ENCODE measurements around the gene SOWAHA. TPM values are rescaled to one million over a fixed set of nuclear protein-coding genes. Genes with fewer than 3 reads are reported as not detected.

Gene SOWAHA
- total RNA-seq, 1 experiment from 2014 or later = not detected

DNA sequence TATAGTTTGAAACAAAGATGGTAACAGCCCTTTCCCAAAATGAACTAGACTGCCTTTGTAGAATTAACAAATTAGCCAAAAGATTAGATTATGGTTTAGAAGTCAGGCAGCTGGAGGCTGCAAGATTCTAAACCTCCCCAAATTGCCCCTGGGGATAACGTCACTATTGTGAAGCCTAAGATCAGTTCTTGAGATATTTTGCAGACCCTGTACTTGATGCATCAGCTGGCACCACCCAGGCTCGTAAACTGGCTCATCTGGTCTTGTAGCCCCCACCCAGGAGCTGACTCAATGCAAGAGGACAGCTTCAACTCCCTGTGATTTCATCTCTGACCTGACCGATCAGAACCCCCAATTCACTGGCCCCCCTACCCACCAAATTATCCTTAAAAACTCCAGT, 4.2 kb upstream of the SOWAHA start:
- no peak for DNase-seq
- Histone ChIP-seq H3K27me3 (ENCODE audit: insufficient read depth, low read depth) (no peaks in the 10 kb centered on the region), H3K27ac (no peak overlapping the region), H2AFZ (no peak overlapping the region), H3K36me3 (ENCODE audit: low read depth) (no peaks in the 10 kb centered on the region), H3K79me2 (ENCODE audit: low read depth) (no peaks in the 10 kb centered on the region), H3K4me1 (replicated peaks; ENCODE audit: insufficient read depth) (peaks cover 5% of the 10 kb centered on the region), H3K4me2 (no peak overlapping the region), H3K9me3 (ENCODE audit: insufficient read depth, low read depth) (no peaks in the 10 kb centered on the region), H3F3A (ENCODE audit: insufficient read depth, low read depth) (no peaks in the 10 kb centered on the region), H3K9me2 (ENCODE audit: insufficient read depth) (no peaks in the 10 kb centered on the region), H3K4me3 (no peak overlapping the region), H4K20me1 (ENCODE audit: insufficient read depth) (no peaks in the 10 kb centered on the region)
- no TSS peak for BruUV-seq (replicated peaks)
- POLR2A ChIA-PET (ENCODE audit: unreplicated experiment) = no interaction called here
- CTCF ChIA-PET = no interaction called here
- no peak for TF ChIP-seq EZH2 (IDR thresholded peaks at IDR 0.05; ENCODE audit: low read depth)
- TF ChIP-seq, protein P1, sequence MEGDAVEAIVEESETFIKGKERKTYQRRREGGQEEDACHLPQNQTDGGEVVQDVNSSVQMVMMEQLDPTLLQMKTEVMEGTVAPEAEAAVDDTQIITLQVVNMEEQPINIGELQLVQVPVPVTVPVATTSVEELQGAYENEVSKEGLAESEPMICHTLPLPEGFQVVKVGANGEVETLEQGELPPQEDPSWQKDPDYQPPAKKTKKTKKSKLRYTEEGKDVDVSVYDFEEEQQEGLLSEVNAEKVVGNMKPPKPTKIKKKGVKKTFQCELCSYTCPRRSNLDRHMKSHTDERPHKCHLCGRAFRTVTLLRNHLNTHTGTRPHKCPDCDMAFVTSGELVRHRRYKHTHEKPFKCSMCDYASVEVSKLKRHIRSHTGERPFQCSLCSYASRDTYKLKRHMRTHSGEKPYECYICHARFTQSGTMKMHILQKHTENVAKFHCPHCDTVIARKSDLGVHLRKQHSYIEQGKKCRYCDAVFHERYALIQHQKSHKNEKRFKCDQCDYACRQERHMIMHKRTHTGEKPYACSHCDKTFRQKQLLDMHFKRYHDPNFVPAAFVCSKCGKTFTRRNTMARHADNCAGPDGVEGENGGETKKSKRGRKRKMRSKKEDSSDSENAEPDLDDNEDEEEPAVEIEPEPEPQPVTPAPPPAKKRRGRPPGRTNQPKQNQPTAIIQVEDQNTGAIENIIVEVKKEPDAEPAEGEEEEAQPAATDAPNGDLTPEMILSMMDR (conservative IDR thresholded peaks at IDR 0.05) = no peak
- intact Hi-C loops (cut with micrococcal nuclease; ENCODE audit: unreplicated experiment) = no loop called here

DNA sequence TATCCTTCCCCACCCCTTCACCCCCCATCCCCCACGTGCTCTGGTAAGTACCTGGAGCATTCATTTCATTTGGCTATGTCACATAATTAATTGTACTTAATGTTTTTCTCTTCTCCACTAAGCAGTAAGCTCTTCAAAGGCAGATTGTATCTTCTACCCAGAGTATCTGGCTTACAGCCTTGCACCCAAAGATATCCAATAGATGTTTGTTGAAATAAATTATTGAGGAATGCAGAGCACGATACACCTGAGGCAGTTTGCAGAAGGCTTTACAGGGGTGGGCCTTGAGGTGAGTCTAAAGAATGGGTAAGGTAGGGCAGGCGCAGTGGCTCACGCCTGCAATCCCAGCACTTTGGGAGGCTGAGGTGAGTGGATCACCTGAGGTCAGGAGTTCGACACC, 2.5 kb upstream of the SOWAHA start:
- intact Hi-C loops (cut with micrococcal nuclease; ENCODE audit: unreplicated experiment) = no loop called here
- no peak for TF ChIP-seq EZH2 (IDR thresholded peaks at IDR 0.05; ENCODE audit: low read depth)
- TF ChIP-seq, protein P1 (conservative IDR thresholded peaks at IDR 0.05) = no peak
- no peaks in the 10 kb centered on the region for H3K36me3 ChIP-seq (ENCODE audit: low read depth)
- DNase-seq = no peak
- ChIA-PET CTCF (no interaction called here), POLR2A (ENCODE audit: unreplicated experiment) (no interaction called here)
- 0 out of 2 replicates have a peak, but pooled peaks cover 6% of the 10 kb centered on the region for H3F3A ChIP-seq (ENCODE audit: insufficient read depth, low read depth)
- H3K79me2 ChIP-seq (ENCODE audit: low read depth) = no peaks in the 10 kb centered on the region
- H2AFZ ChIP-seq = no peak overlapping the region
- H3K27ac ChIP-seq = no peak overlapping the region
- H4K20me1 ChIP-seq (ENCODE audit: insufficient read depth) = no peaks in the 10 kb centered on the region
- no TSS peak for BruUV-seq (replicated peaks)
- peaks cover 11% of the 10 kb centered on the region for H3K4me1 ChIP-seq (replicated peaks; ENCODE audit: insufficient read depth)
- H3K9me2 ChIP-seq (ENCODE audit: insufficient read depth) = no peaks in the 10 kb centered on the region
- H3K27me3 ChIP-seq (ENCODE audit: insufficient read depth, low read depth) = no peaks in the 10 kb centered on the region
- no peak overlapping the region for H3K4me3 ChIP-seq
- no peaks in the 10 kb centered on the region for H3K9me3 ChIP-seq (ENCODE audit: insufficient read depth, low read depth)
- H3K4me2 ChIP-seq = no peak overlapping the region

DNA sequence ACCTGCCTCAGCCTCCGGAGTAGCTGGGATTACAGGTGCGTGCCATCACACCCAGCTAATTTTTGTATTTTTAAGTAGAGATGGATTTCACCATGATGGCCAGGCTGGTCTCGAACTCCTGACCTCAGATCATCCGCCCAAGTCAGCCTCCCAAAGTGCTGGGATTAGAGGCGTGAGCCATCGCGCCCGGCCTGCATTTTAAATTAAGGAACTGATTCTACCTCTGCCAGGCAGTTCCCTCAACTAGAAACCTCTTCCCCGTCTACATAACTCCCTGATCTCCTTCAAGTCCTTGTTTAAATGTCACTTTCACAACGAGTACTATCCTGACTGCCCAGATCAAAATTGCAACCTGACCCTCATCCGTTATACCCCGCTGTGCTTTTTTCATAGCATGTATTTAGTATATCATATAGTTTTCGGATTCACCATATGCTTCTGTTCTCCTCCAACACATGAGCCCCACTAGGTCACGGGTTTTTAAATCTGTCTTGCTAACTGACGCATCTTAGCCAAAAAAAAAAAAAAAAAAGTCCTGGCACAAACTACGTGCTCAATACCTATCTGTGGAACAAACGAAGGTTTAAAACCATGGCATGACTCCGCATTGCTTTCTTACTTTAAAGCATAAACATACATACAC, 858 bp upstream of the SOWAHA start:
- no peaks in the 10 kb centered on the region for H3K27me3 ChIP-seq (ENCODE audit: insufficient read depth, low read depth)
- no peak for TF ChIP-seq EZH2 (IDR thresholded peaks at IDR 0.05; ENCODE audit: low read depth)
- TF ChIP-seq, protein P1 (conservative IDR thresholded peaks at IDR 0.05) = no peak
- H3K9me2 ChIP-seq (ENCODE audit: insufficient read depth) = no peaks in the 10 kb centered on the region
- H4K20me1 ChIP-seq (ENCODE audit: insufficient read depth) = no peaks in the 10 kb centered on the region
- no peaks in the 10 kb centered on the region for H3K9me3 ChIP-seq (ENCODE audit: insufficient read depth, low read depth)
- peak overlapping the region; percentile 84 for H3K4me2 ChIP-seq
- DNase-seq = no peak
- ChIA-PET CTCF (interaction anchor here (0.6 to 0.7 kb wide), 2 partner anchors 39 to 41 kb away, joined by 3 to 4 read pairs; no protein-coding TSS in a partner anchor), POLR2A (ENCODE audit: unreplicated experiment) (no interaction called here)
- H3K4me3 ChIP-seq = peak overlapping the region; percentile 52; the same call in 1 of the 2 replicates
- no TSS peak for BruUV-seq (replicated peaks)
- peaks cover 14% of the 10 kb centered on the region; the same call in 1 of the 2 replicates for H3F3A ChIP-seq (ENCODE audit: insufficient read depth, low read depth)
- peaks cover 21% of the 10 kb centered on the region for H3K4me1 ChIP-seq (replicated peaks; ENCODE audit: insufficient read depth)
- H2AFZ ChIP-seq = peak overlapping the region; percentile 65; the same call in 1 of the 2 replicates
- no peaks in the 10 kb centered on the region for H3K79me2 ChIP-seq (ENCODE audit: low read depth)
- intact Hi-C loops (cut with micrococcal nuclease; ENCODE audit: unreplicated experiment) = loop anchor here (2.0 kb wide), 1 partner anchor 427 kb away; no protein-coding TSS in a partner anchor
- H3K27ac ChIP-seq = no peak overlapping the region
- H3K36me3 ChIP-seq (ENCODE audit: low read depth) = no peaks in the 10 kb centered on the region

Data from PC-9 (cell line).